T-cell (primary cell): ENCODE results near the gene FMN1. TPM values are rescaled to one million over a fixed set of nuclear protein-coding genes. Genes with fewer than 3 reads are reported as not detected.

ENCODE experiments used
- ATAC-seq, 4 experiments: fragments of 200-7000 bp in 3 of 4; fragments of 150-1000 bp in 1 of 4; cut with Tn5 transposase; replicated peaks in 1 of 4; 1 replicate in 3 of 4; 2 replicates in 1 of 4; pipeline ENCODE4 v1.10.0; 2021; ENCODE audit warnings: moderate library complexity in 3 of 4, mild to moderate bottlenecking in 2 of 4, moderate number of reproducible peaks in 1 of 4
- CTCF ChIA-PET, 2 donors: fragments of 300-600 bp; sonication (Branson Sonifier 250); formaldehyde crosslinking; loops; one replicate each; lab custom pipeline; 2022; ENCODE audit warnings: antibody characterized with exemption in 2 of 2; lab: Charles Lee
- POLR2A ChIA-PET, 2 donors: fragments of 300-600 bp; sonication (Branson Sonifier 250); formaldehyde crosslinking; loops; one replicate each; lab custom pipeline; 2022; ENCODE audit warnings: antibody characterized with exemption in 2 of 2; lab: Charles Lee
- DNase-seq, 35 experiments: peaks; one replicate each; pipeline versions ENCODE4 v3.0.0 to v3.0.0-alpha.2; 2013 to 2023
- H3K27ac ChIP-seq: one replicate; pipeline ENCODE4 v1.5.1; 2013; ENCODE audit warnings: low read length
- H3K27me3 ChIP-seq, 2 experiments: replicated peaks in 1 of 2; 1 replicate in 1 of 2; 2 replicates in 1 of 2; pipeline versions ENCODE4 v1.6.1 to v1.7.0; 2013; ENCODE audit warnings: low read length in 1 of 2, mixed read lengths in 1 of 2; ENCODE audit not compliant: control insufficient read depth in 2 of 2, insufficient read depth in 2 of 2; ENCODE audit errors: extremely low read depth in 1 of 2
- H3K36me3 ChIP-seq, 2 donors: 1 replicate in 1 of 2; 2 replicates in 1 of 2; pipeline versions ENCODE4 v1.6.1 to v1.7.0; 2013; ENCODE audit warnings: low read length in 1 of 2; ENCODE audit not compliant: control insufficient read depth in 2 of 2, insufficient read depth in 1 of 2; ENCODE audit errors: extremely low read depth in 1 of 2
- H3K4me1 ChIP-seq, 2 experiments: 1 replicate in 1 of 2; 2 replicates in 1 of 2; pipeline versions ENCODE4 v1.6.1 to v1.7.0; 2013; ENCODE audit warnings: low read length in 2 of 2, mixed read lengths in 1 of 2; ENCODE audit not compliant: insufficient read depth in 2 of 2, control insufficient read depth in 1 of 2; ENCODE audit errors: extremely low read depth in 1 of 2
- H3K4me3 ChIP-seq, 2 donors: 1 replicate in 1 of 2; 2 replicates in 1 of 2; pipeline versions ENCODE4 v1.5.1 to v1.7.0; 2013; ENCODE audit warnings: mild to moderate bottlenecking in 2 of 2, low read length in 1 of 2, moderate library complexity in 1 of 2; ENCODE audit not compliant: control insufficient read depth in 1 of 2; ENCODE audit errors: extremely low read depth in 1 of 2
- H3K9me3 ChIP-seq: 2 replicates; pipeline ENCODE4 v1.7.0; 2013
- H3K27ac Mint-ChIP-seq, 2 donors: one replicate each; pipeline ENCODE4 v1.8.0; 2020 to 2021; ENCODE audit warnings: mild to moderate bottlenecking in 2 of 2, mixed read lengths in 2 of 2
- H3K27me3 Mint-ChIP-seq, 2 donors: one replicate each; pipeline ENCODE4 v1.8.0; 2021 to 2022; ENCODE audit warnings: mixed read lengths in 2 of 2
- H3K36me3 Mint-ChIP-seq: one replicate; pipeline ENCODE4 v1.8.0; 2021; ENCODE audit warnings: mixed read lengths
- H3K4me1 Mint-ChIP-seq, 3 donors: one replicate each; pipeline ENCODE4 v1.8.0; 2020 to 2022; ENCODE audit warnings: mixed read lengths in 3 of 3, mild to moderate bottlenecking in 1 of 3
- H3K4me3 Mint-ChIP-seq, 3 donors: one replicate each; pipeline ENCODE4 v1.8.0; 2020 to 2022; ENCODE audit warnings: mild to moderate bottlenecking in 3 of 3, mixed read lengths in 3 of 3, moderate library complexity in 3 of 3
- H3K9me3 Mint-ChIP-seq, 3 donors: one replicate each; pipeline ENCODE4 v1.8.0; 2020 to 2022; ENCODE audit warnings: mixed read lengths in 3 of 3
- WGBS: methylation state at CpG from one replicate; pipeline ENCODE4 v1.1.5; 2013; ENCODE audit warnings: missing lambda C conversion rate; ENCODE audit not compliant: insufficient coverage; 5-methylcytosine and 5-hydroxymethylcytosine counted together
- total RNA-seq, 35 experiments: library from RNA in 6 of 35; stranded (reverse) in 6 of 35; fragments of 120-200 nt in 1 of 35; gene quantifications; one replicate each; pipeline versions ENCODE4 v1.2.1 to v1.2.4 and lab custom pipeline; 2013 to 2026

The FMN1 gene
- total RNA-seq, 5 donors from 2014 or later (not counting 1 experiment from before 2014, with no cell fraction given): 0.20 to 22.4 (median 14.9) TPM

- no peak overlapping the region for H3K27ac Mint-ChIP-seq
- H3K27me3 ChIP-seq: no peaks in the 10 kb centered on the region
- no peaks in the 10 kb centered on the region for H3K4me1 ChIP-seq
These were observed 409.9 kb downstream of the FMN1 start for GRCh38 chr15:32784581-32784980.

GRCh38 chr15:32781781-32782180 is 412.7 kb downstream of the FMN1 start:
- H3K9me3 ChIP-seq: no peaks in the 10 kb centered on the region
- H3K4me1 ChIP-seq: no peaks in the 10 kb centered on the region
- WGBS: 74% methylated on average over 3 of the region's 3 CpGs
- H3K27ac ChIP-seq: no peak overlapping the region
- ChIA-PET POLR2A (no interaction called here), CTCF (no interaction called here)
- ATAC-seq (no peak), DNase-seq (no peak)
- no peaks in the 10 kb centered on the region for H3K36me3 Mint-ChIP-seq
- H3K9me3 Mint-ChIP-seq: no peaks in the 10 kb centered on the region
- H3K4me1 Mint-ChIP-seq: no peaks in the 10 kb centered on the region
- H3K4me3 ChIP-seq: no peak overlapping the region
- H3K4me3 Mint-ChIP-seq: no peak overlapping the region
- no peaks in the 10 kb centered on the region for H3K36me3 ChIP-seq
- H3K27me3 ChIP-seq: no peaks in the 10 kb centered on the region
- no peak overlapping the region for H3K27ac Mint-ChIP-seq
- peaks cover 6 to 7% of the 10 kb centered on the region in 2 donors for H3K27me3 Mint-ChIP-seq

More at GRCh38 chr15:32784581-32784980, 409.9 kb downstream of the FMN1 start:
- ATAC-seq (no peak), DNase-seq (no peak)
- ChIA-PET CTCF (no interaction called here), POLR2A (no interaction called here)
- Histone ChIP-seq H3K9me3 (no peaks in the 10 kb centered on the region), H3K4me3 (no peak overlapping the region), H3K27ac (no peak overlapping the region), H3K36me3 (no peaks in the 10 kb centered on the region)
- Mint-ChIP-seq H3K4me1 (no peaks in the 10 kb centered on the region), H3K27me3 (peaks cover 9 to 10% of the 10 kb centered on the region in 2 donors), H3K9me3 (no peaks in the 10 kb centered on the region), H3K4me3 (no peak overlapping the region), H3K36me3 (no peaks in the 10 kb centered on the region)

DNA sequence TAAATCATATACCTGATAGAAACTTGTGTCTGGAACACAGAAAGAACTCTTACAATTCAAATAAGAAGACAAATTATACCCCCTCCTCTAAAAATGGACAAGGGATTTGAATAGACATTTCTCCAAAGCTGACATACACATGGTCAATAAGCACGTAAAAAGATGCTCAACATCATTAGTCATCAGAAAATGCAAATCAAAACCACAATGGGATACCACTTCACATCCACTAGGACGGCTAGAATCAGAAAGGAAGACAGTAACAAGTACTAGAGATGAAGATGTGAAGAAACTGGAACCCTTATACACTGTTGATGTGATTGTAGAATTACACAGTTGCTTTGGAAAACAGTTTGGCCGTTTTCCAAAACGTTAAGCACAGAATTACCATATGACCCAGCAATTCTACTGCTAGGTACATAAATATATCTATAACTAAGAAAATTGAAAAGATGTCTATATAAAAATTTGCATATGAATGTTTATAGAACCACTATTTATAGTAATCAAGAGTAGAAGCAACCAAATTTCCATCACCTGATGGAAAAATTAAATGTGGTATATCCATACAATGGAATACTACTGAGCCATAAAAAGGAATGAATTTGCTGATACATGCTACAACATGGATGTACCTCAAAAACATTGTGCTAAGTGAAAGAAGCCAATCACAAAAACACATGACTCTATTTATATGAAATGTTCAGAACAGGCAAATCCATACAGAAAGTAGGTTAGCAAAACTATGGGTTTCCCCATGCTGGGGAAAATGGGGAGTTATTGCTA is 415.9 kb downstream of the FMN1 start:
- POLR2A ChIA-PET: no interaction called here
- H3K36me3 ChIP-seq: no peaks in the 10 kb centered on the region
- no peaks in the 10 kb centered on the region for H3K9me3 ChIP-seq
- DNase-seq (no peak), ATAC-seq (no peak)
- no peaks in the 10 kb centered on the region for H3K9me3 Mint-ChIP-seq
- H3K36me3 Mint-ChIP-seq: no peaks in the 10 kb centered on the region
- H3K4me1 ChIP-seq: no peaks in the 10 kb centered on the region
- no peak overlapping the region for H3K4me3 Mint-ChIP-seq
- H3K27me3 Mint-ChIP-seq: peaks cover 0 to 9% of the 10 kb centered on the region in 2 donors
- no peak overlapping the region for H3K27ac ChIP-seq
- WGBS: no CpG with 5 or more reads among the region's 4 CpGs
- H3K4me3 ChIP-seq: no peak overlapping the region
- no peak overlapping the region for H3K27ac Mint-ChIP-seq
- H3K27me3 ChIP-seq: no peaks in the 10 kb centered on the region
- CTCF ChIA-PET: no interaction called here
- no peaks in the 10 kb centered on the region for H3K4me1 Mint-ChIP-seq

- no peak overlapping the region for H3K4me3 Mint-ChIP-seq
- Histone ChIP-seq H3K27ac (no peak overlapping the region), H3K9me3 (no peaks in the 10 kb centered on the region), H3K4me1 (no peaks in the 10 kb centered on the region), H3K4me3 (no peak overlapping the region), H3K36me3 (no peaks in the 10 kb centered on the region), H3K27me3 (no peaks in the 10 kb centered on the region)
- DNase-seq: no peak
- H3K27me3 Mint-ChIP-seq: peaks cover 0 to 6% of the 10 kb centered on the region in 2 donors
- no peak overlapping the region for H3K27ac Mint-ChIP-seq
- H3K9me3 Mint-ChIP-seq: no peaks in the 10 kb centered on the region
- H3K36me3 Mint-ChIP-seq: no peaks in the 10 kb centered on the region
- ChIA-PET CTCF (no interaction called here), POLR2A (no interaction called here)
- no peak for ATAC-seq
- WGBS: no CpG with 5 or more reads among the region's 3 CpGs
- H3K4me1 Mint-ChIP-seq: no peaks in the 10 kb centered on the region
These were observed 419.4 kb downstream of the FMN1 start for GRCh38 chr15:32775103-32775502.

- no peaks in the 10 kb centered on the region for H3K4me1 Mint-ChIP-seq
- ATAC-seq (no peak), DNase-seq (no peak)
- H3K9me3 Mint-ChIP-seq: no peaks in the 10 kb centered on the region
- ChIA-PET POLR2A (no interaction called here), CTCF (no interaction called here)
- H3K36me3 Mint-ChIP-seq: no peaks in the 10 kb centered on the region
- no peaks in the 10 kb centered on the region for H3K27me3 ChIP-seq
- no peak overlapping the region for H3K27ac Mint-ChIP-seq
- WGBS: 70% methylated on average over 2 of the region's 4 CpGs
- no peak overlapping the region for H3K4me3 Mint-ChIP-seq
- H3K27ac ChIP-seq: no peak overlapping the region
- H3K4me1 ChIP-seq: no peaks in the 10 kb centered on the region
- no peaks in the 10 kb centered on the region for H3K9me3 ChIP-seq
- no peak overlapping the region for H3K4me3 ChIP-seq
- no peaks in the 10 kb centered on the region for H3K36me3 ChIP-seq
- H3K27me3 Mint-ChIP-seq: peaks cover 0 to 6% of the 10 kb centered on the region in 2 donors
These were observed 420.5 kb downstream of the FMN1 start for GRCh38 chr15:32774022-32774421.

- H3K27me3 Mint-ChIP-seq: peaks cover 9 to 10% of the 10 kb centered on the region in 2 donors
These were observed 427.3 kb downstream of the FMN1 start for GRCh38 chr15:32767236-32767635.

More at GRCh38 chr15:32767236-32767635, 427.3 kb downstream of the FMN1 start:
- no peak overlapping the region for H3K27ac ChIP-seq
- H3K27me3 ChIP-seq: no peaks in the 10 kb centered on the region
- no peaks in the 10 kb centered on the region for H3K9me3 Mint-ChIP-seq
- ATAC-seq: no peak
- WGBS: no CpG with 5 or more reads among the region's 1 CpG
- CTCF ChIA-PET: no interaction called here
- H3K36me3 ChIP-seq: no peaks in the 10 kb centered on the region
- H3K36me3 Mint-ChIP-seq: no peaks in the 10 kb centered on the region
- no peak overlapping the region for H3K4me3 ChIP-seq
- POLR2A ChIA-PET: no interaction called here
- no peak for DNase-seq
- no peaks in the 10 kb centered on the region for H3K9me3 ChIP-seq
- H3K4me1 ChIP-seq: no peaks in the 10 kb centered on the region
- no peak overlapping the region for H3K4me3 Mint-ChIP-seq
- no peak overlapping the region for H3K27ac Mint-ChIP-seq
- no peaks in the 10 kb centered on the region for H3K4me1 Mint-ChIP-seq
